ENCODE data around the gene RSPH3.

The RSPH3 gene

DNA sequence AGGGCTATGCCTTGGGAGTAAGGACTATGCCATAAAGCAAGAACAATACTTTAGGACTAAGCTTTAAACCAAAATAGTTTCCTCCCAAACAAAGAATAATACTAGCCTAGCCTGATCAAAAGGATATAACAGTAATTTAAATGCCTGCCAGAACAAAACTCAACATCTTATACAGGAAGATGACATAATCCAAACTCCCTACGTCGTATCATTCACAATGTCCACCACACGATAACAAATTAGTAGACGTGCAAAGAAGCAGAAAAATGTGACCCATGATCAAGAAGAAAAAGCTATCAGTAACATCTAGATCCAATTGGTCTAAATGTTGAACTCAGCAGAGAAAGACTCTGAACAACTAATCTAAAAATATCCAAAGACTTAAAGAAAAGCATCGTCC, 65.8 kb downstream of the RSPH3 start:
- TF ChIP-seq FOXP2 (optimal IDR thresholded peaks at IDR 0.05; ENCODE audit: borderline replicate concordance, extremely low read depth, extremely low read length, insufficient read depth) (no peak), POLR2AphosphoS5 (IDR thresholded peaks at IDR 0.05; ENCODE audit: low read depth, low read length) (no peak), TAF1 (IDR thresholded peaks at IDR 0.05; ENCODE audit: borderline replicate concordance, insufficient read depth, low read length) (no peak), SIN3A (IDR thresholded peaks at IDR 0.05; ENCODE audit: borderline replicate concordance, insufficient read depth, low read length) (no peak)
- TF ChIP-seq, protein P1, sequence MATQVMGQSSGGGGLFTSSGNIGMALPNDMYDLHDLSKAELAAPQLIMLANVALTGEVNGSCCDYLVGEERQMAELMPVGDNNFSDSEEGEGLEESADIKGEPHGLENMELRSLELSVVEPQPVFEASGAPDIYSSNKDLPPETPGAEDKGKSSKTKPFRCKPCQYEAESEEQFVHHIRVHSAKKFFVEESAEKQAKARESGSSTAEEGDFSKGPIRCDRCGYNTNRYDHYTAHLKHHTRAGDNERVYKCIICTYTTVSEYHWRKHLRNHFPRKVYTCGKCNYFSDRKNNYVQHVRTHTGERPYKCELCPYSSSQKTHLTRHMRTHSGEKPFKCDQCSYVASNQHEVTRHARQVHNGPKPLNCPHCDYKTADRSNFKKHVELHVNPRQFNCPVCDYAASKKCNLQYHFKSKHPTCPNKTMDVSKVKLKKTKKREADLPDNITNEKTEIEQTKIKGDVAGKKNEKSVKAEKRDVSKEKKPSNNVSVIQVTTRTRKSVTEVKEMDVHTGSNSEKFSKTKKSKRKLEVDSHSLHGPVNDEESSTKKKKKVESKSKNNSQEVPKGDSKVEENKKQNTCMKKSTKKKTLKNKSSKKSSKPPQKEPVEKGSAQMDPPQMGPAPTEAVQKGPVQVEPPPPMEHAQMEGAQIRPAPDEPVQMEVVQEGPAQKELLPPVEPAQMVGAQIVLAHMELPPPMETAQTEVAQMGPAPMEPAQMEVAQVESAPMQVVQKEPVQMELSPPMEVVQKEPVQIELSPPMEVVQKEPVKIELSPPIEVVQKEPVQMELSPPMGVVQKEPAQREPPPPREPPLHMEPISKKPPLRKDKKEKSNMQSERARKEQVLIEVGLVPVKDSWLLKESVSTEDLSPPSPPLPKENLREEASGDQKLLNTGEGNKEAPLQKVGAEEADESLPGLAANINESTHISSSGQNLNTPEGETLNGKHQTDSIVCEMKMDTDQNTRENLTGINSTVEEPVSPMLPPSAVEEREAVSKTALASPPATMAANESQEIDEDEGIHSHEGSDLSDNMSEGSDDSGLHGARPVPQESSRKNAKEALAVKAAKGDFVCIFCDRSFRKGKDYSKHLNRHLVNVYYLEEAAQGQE (IDR thresholded peaks at IDR 0.05; ENCODE audit: insufficient read depth in 1 of 2, low read depth in 2 of 2, low read length in 2 of 2): no peak

DNA sequence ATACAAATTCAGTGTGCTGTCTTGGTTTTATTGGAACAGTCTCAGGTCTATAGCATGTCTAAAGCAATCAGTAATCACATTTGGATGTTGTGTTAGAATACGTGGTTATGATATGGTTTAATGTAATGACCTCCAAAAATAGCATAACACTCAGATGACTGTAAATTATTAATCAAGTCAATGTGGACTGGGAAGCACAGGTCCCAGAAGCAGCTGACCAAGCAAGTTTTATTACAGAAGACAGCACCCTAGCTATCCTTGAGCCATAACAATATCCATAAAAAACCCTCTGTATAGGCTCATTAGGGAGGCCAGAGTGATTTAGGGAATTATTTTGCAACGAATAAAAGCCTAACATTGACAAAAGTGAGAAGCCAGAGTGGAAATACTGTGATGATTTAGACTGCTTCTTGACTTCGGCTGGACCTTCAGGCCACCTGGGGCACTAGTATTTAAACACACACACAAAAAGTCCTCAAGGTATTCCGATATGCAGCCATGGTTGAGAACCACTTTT, 66.9 kb downstream of the RSPH3 start:
- TF ChIP-seq TAF1 (IDR thresholded peaks at IDR 0.05; ENCODE audit: borderline replicate concordance, insufficient read depth, low read length): no peak
- TF ChIP-seq FOXP2 (optimal IDR thresholded peaks at IDR 0.05; ENCODE audit: borderline replicate concordance, extremely low read depth, extremely low read length, insufficient read depth): no peak
- no peak for TF ChIP-seq POLR2AphosphoS5 (IDR thresholded peaks at IDR 0.05; ENCODE audit: low read depth, low read length)
- TF ChIP-seq, protein P1 (IDR thresholded peaks at IDR 0.05; ENCODE audit: insufficient read depth in 1 of 2, low read depth in 2 of 2, low read length in 2 of 2): no peak
- no peak for TF ChIP-seq SIN3A (IDR thresholded peaks at IDR 0.05; ENCODE audit: borderline replicate concordance, insufficient read depth, low read length)

DNA sequence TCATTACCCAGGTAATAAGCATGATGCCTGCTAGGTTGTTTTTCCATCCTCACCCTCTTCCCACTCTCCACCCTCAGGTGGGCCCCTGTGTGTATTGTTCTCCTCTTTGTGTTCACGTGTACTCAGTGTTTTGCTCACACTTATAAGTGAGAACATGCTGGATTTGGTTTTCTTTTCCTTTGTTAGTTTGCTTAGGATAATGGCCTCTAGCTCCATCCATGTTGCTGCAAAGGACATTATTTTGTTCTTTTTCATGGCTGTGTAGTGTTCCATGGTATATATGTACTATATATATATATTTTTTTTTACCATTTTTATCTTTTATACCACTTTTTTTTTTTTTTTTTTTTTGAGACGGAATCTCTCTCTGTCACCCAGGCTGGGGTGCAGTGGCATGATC, 71.9 kb downstream of the RSPH3 start:
- TF ChIP-seq TAF1 (IDR thresholded peaks at IDR 0.05; ENCODE audit: borderline replicate concordance, insufficient read depth, low read length): no peak
- TF ChIP-seq, protein P1 (IDR thresholded peaks at IDR 0.05; ENCODE audit: insufficient read depth in 1 of 2, low read depth in 2 of 2, low read length in 2 of 2): no peak

DNA sequence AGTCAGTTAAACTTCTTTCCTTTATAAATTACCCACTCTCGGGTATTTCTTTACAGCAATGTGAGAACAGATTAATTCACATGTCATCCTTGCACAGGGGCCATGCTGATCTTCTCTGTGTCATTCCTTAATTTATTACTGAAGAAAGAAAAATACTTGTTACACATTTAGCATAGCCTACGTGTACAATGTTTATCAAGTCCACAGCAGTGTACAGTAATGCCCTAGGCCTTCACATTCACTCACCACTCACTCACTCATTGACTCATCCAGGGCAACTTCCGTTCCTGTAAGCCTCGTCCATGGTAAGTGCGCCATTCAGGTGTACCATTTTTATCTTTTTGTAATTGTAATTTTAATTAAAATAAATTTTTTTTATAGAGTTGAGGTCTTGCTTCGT, 73.6 kb downstream of the RSPH3 start:
- no peak for TF ChIP-seq FOXP2 (optimal IDR thresholded peaks at IDR 0.05; ENCODE audit: borderline replicate concordance, extremely low read depth, extremely low read length, insufficient read depth)
- no peak for TF ChIP-seq TAF1 (IDR thresholded peaks at IDR 0.05; ENCODE audit: borderline replicate concordance, insufficient read depth, low read length)
- TF ChIP-seq SIN3A (IDR thresholded peaks at IDR 0.05; ENCODE audit: borderline replicate concordance, insufficient read depth, low read length): no peak
- no peak for TF ChIP-seq POLR2AphosphoS5 (IDR thresholded peaks at IDR 0.05; ENCODE audit: low read depth, low read length)
- TF ChIP-seq, protein P1 (IDR thresholded peaks at IDR 0.05; ENCODE audit: insufficient read depth in 1 of 2, low read depth in 2 of 2, low read length in 2 of 2): no peak

Data from PFSK-1 (cell line).